ENCODE data around the gene UBA5. TPM values are rescaled to one million over a fixed set of nuclear protein-coding genes. Genes with fewer than 3 reads are reported as not detected.

The UBA5 gene
- total and polyA plus RNA-seq, 2 of the 13 experiments (the other 11 are each of a cell fraction or from before 2014, with no cell fraction given) = 30.2 to 46.8 TPM

DNA sequence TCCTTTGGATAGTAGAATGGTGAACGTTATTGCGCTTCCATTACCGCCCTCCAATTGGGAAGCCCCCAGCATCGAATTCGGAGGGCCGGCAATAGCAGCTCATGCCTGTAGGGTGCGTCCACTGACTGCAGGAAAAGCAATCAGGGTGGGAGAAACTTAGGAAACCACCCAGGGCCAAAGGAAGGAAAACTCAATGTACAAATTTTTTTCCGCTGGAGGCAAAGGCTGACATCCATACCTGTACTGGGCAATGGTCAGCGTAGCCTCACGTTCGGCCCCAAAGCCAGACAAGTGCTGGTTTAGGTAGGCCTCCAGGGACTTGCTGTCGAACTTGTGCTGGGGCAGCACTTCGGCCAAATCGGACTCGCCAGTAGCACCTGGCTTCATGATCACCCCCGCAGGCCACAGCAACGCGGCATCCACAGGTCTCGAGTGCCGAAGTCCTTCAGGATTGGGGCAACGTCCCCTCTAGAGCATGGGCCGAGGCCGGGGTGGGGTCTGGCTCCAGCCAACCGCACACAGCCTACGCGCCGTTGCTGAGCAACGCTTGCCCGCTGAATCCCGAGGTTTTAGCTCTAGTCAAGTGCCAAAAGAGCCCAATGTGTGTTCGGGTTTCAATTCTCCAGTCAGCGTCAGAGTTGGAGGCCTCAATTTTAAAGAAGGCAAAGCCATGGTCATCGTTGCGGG, 621 bp upstream of the UBA5 start, which contains the start of gene ACAD11 (continued):
- no peak for TF ChIP-seq ZMAT3 (CRISPR knock-in tag; conservative IDR thresholded peaks at IDR 0.05)
- TF ChIP-seq ZNF451 (CRISPR knock-in tag; IDR thresholded peaks at IDR 0.05) = peak; percentile 42; the same call in 1 of the 2 replicates
- TF ChIP-seq ZSCAN12 (CRISPR knock-in tag; IDR thresholded peaks at IDR 0.05) = no peak
- 0 out of 2 replicates have a peak, but pooled peaks have one; percentile 12 for TF ChIP-seq ZNF567 (CRISPR knock-in tag; IDR thresholded peaks at IDR 0.05; ENCODE audit: borderline replicate concordance)
- no peak for TF ChIP-seq EZH2 (conservative IDR thresholded peaks at IDR 0.05; ENCODE audit: low read depth, low read length)
- TF ChIP-seq, protein P1, sequence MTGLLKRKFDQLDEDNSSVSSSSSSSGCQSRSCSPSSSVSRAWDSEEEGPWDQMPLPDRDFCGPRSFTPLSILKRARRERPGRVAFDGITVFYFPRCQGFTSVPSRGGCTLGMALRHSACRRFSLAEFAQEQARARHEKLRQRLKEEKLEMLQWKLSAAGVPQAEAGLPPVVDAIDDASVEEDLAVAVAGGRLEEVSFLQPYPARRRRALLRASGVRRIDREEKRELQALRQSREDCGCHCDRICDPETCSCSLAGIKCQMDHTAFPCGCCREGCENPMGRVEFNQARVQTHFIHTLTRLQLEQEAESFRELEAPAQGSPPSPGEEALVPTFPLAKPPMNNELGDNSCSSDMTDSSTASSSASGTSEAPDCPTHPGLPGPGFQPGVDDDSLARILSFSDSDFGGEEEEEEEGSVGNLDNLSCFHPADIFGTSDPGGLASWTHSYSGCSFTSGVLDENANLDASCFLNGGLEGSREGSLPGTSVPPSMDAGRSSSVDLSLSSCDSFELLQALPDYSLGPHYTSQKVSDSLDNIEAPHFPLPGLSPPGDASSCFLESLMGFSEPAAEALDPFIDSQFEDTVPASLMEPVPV (CRISPR knock-in tag; IDR thresholded peaks at IDR 0.05) = 0 out of 2 replicates have a peak, but pooled peaks have one; percentile 28
- no peak for TF ChIP-seq NFE2L2 (IDR thresholded peaks at IDR 0.05; ENCODE audit: low read length)
- 0 out of 2 replicates have a peak, but pooled peaks have one; percentile 8 for TF ChIP-seq KDM1A (CRISPR knock-in tag; IDR thresholded peaks at IDR 0.05)
- TF ChIP-seq, protein P2, sequence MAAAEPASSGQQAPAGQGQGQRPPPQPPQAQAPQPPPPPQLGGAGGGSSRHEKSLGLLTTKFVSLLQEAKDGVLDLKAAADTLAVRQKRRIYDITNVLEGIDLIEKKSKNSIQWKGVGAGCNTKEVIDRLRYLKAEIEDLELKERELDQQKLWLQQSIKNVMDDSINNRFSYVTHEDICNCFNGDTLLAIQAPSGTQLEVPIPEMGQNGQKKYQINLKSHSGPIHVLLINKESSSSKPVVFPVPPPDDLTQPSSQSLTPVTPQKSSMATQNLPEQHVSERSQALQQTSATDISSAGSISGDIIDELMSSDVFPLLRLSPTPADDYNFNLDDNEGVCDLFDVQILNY (CRISPR knock-in tag; conservative IDR thresholded peaks at IDR 0.05) = no peak
- no peak for TF ChIP-seq ZNF556 (CRISPR knock-in tag; IDR thresholded peaks at IDR 0.05; ENCODE audit: borderline replicate concordance)
- TF ChIP-seq, protein P3, sequence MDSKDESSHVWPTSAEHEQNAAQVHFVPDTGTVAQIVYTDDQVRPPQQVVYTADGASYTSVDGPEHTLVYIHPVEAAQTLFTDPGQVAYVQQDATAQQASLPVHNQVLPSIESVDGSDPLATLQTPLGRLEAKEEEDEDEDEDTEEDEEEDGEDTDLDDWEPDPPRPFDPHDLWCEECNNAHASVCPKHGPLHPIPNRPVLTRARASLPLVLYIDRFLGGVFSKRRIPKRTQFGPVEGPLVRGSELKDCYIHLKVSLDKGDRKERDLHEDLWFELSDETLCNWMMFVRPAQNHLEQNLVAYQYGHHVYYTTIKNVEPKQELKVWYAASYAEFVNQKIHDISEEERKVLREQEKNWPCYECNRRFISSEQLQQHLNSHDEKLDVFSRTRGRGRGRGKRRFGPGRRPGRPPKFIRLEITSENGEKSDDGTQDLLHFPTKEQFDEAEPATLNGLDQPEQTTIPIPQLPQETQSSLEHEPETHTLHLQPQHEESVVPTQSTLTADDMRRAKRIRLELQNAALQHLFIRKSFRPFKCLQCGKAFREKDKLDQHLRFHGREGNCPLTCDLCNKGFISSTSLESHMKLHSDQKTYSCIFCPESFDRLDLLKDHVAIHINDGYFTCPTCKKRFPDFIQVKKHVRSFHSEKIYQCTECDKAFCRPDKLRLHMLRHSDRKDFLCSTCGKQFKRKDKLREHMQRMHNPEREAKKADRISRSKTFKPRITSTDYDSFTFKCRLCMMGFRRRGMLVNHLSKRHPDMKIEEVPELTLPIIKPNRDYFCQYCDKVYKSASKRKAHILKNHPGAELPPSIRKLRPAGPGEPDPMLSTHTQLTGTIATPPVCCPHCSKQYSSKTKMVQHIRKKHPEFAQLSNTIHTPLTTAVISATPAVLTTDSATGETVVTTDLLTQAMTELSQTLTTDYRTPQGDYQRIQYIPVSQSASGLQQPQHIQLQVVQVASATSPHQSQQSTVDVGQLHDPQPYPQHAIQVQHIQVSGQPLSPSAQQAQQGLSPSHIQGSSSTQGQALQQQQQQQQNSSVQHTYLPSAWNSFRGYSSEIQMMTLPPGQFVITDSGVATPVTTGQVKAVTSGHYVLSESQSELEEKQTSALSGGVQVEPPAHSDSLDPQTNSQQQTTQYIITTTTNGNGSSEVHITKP (CRISPR knock-in tag; IDR thresholded peaks at IDR 0.05; ENCODE audit: low read depth) = no peak
- no peak for TF ChIP-seq GABPA (IDR thresholded peaks at IDR 0.05; ENCODE audit: low read depth, low read length)
- TF ChIP-seq GABPA (CRISPR knock-in tag; IDR thresholded peaks at IDR 0.05; ENCODE audit: low read depth) = no peak
- TF ChIP-seq SSRP1 (CRISPR knock-in tag; IDR thresholded peaks at IDR 0.05) = no peak
- TF ChIP-seq SIX4 (CRISPR knock-in tag; IDR thresholded peaks at IDR 0.05) = no peak
- TF ChIP-seq SP2 (CRISPR knock-in tag; IDR thresholded peaks at IDR 0.05) = no peak; the same call in 1 of the 2 replicates
- TF ChIP-seq ARID3A (IDR thresholded peaks at IDR 0.05; ENCODE audit: low read depth, low read length) = 0 out of 2 replicates have a peak, but pooled peaks have one; percentile 27
- TF ChIP-seq ZBED4 (CRISPR knock-in tag; IDR thresholded peaks at IDR 0.05; ENCODE audit: borderline replicate concordance) = no peak

Data from HepG2 (cell line).